Panc1 (cell line): ENCODE data around the gene CNOT6L. TPM values are rescaled to one million over a fixed set of nuclear protein-coding genes. Genes with fewer than 3 reads are reported as not detected.

Source experiments
- ATAC-seq: fragments of 200-7000 bp; cut with Tn5 transposase; 2 replicates; pipeline ENCODE4 v1.9.1; 2020; ENCODE audit warnings: mild to moderate bottlenecking, moderate library complexity
- BruUV-seq: library from RNA; stranded (reverse); fragments of 400-500 nt; replicated peaks from 2 replicates; lab custom pipeline; 2021; lab: Mats Ljungman, UMichigan
- CTCF ChIA-PET: fragments of 300-600 bp; sonication (Branson Sonifier 250); formaldehyde crosslinking; loops from one replicate; lab custom pipeline; 2022; ENCODE audit warnings: antibody characterized with exemption; lab: Charles Lee
- POLR2A ChIA-PET: fragments of 300-600 bp; sonication (Branson Sonifier 250); formaldehyde crosslinking; loops from one replicate; lab custom pipeline; 2022; ENCODE audit warnings: antibody characterized with exemption; lab: Charles Lee
- DNase-seq: peaks from one replicate; pipeline ENCODE4 v3.0.0-alpha.2; 2010; ENCODE audit warnings: low read depth, low spot score
- H3K27ac ChIP-seq: 2 replicates; pipeline ENCODE4 v1.5.1; 2011; ENCODE audit warnings: mild to moderate bottlenecking, low read length, inconsistent platforms
- H3K27me3 ChIP-seq: fragments of 200-500 bp; sonication (Bioruptor generic); 2 replicates; pipeline ENCODE4 v1.6.0; 2014; ENCODE audit warnings: low read length, inconsistent platforms; ENCODE audit not compliant: control insufficient read depth, insufficient read depth
- H3K36me3 ChIP-seq: fragments of 200-500 bp; sonication (Bioruptor generic); 2 replicates; pipeline ENCODE4 v1.5.1; 2014; ENCODE audit warnings: inconsistent platforms, mild to moderate bottlenecking, low read length, moderate library complexity; ENCODE audit not compliant: control insufficient read depth, insufficient read depth
- H3K4me1 ChIP-seq: 2 replicates; pipeline ENCODE4 v1.5.1; 2011; ENCODE audit warnings: inconsistent platforms, mild to moderate bottlenecking, low read length, moderate library complexity; ENCODE audit not compliant: control insufficient read depth, insufficient read depth
- H3K4me3 ChIP-seq, 2 experiments: 2 replicates each; pipeline ENCODE4 v1.5.1; 2011 to 2012; ENCODE audit warnings: low read depth in 2 of 2, low read length in 2 of 2, mild to moderate bottlenecking in 2 of 2, inconsistent platforms in 1 of 2, moderate library complexity in 1 of 2
- H3K9me3 ChIP-seq: fragments of 200-500 bp; sonication (Bioruptor generic); 2 replicates; pipeline ENCODE4 v1.5.1; 2014; ENCODE audit warnings: low read depth, mild to moderate bottlenecking, inconsistent platforms, low read length, moderate library complexity; ENCODE audit not compliant: control insufficient read depth, insufficient read depth
- POLR2AphosphoS5 ChIP-seq: IDR thresholded peaks from 2 replicates; pipeline ENCODE4 v1.6.1; 2012; ENCODE audit warnings: mild to moderate bottlenecking, low read depth, low read length, moderate library complexity
- REST ChIP-seq, 2 experiments: IDR thresholded peaks; 2 replicates each; pipeline ENCODE4 v1.6.1; 2011 to 2012; ENCODE audit warnings: low read depth in 2 of 2, control low read depth in 1 of 2, low read length in 1 of 2, mild to moderate bottlenecking in 1 of 2, moderate library complexity in 1 of 2; ENCODE audit not compliant: insufficient read depth in 1 of 2
- SIN3A ChIP-seq: IDR thresholded peaks from 2 replicates; pipeline ENCODE4 v1.6.1; 2012; ENCODE audit warnings: low read depth, mild to moderate bottlenecking, low read length, moderate library complexity, borderline replicate concordance; ENCODE audit not compliant: insufficient read depth
- TCF7L2 ChIP-seq: IDR thresholded peaks from 2 replicates; pipeline ENCODE4 v1.6.1; 2011; ENCODE audit warnings: mild to moderate bottlenecking, low read depth, low read length, inconsistent platforms
- in situ Hi-C: cut with HindIII; loops from 2 replicates; pipeline ENCODE4 v1.10.0; 2016; ENCODE audit warnings: low sequenced_read_pairs, low pct_unique_long_range_greater_than_20kb
- intact Hi-C: fragments of 100-400 bp; cut with micrococcal nuclease; formaldehyde crosslinking; loops from one replicate; pipeline ENCODE4 v1.10.0; 2022; ENCODE audit not compliant: unreplicated experiment
- total RNA-seq: library from RNA; stranded (reverse); gene quantifications from one replicate; pipeline ENCODE4 v1.2.1, GENCODE V29; 2021; ENCODE audit not compliant: unreplicated experiment
- TF ChIP-seq, protein P1 (sequence below): fragments of 450-650 bp; IDR thresholded peaks from 2 replicates; pipeline ENCODE4 v1.5.1; 2017; ENCODE audit warnings: mild to moderate bottlenecking

Gene CNOT6L
- total RNA-seq, 1 experiment from 2014 or later, result 18.3 TPM

GRCh38 chr4:77862478-77863216, 43.5 kb upstream of the CNOT6L start, which contains the start of gene MRPL1:
Gene MRPL1, plus strand, starts transcription at chr4:77862830. Its CDS starts 19 bp downstream, at chr4:77862849.
- CTCF ChIA-PET, result no interaction called here
- Histone ChIP-seq H3K27me3 (no peaks in the 10 kb centered on the region), H3K36me3 (no peaks in the 10 kb centered on the region; the same call in 1 of the 2 replicates), H3K4me1 (no peaks in the 10 kb centered on the region), H3K4me3 (peak within 1 kb of the TSS; percentile 85 to 88), H3K9me3 (no peaks in the 10 kb centered on the region), H3K27ac (peak within 1 kb of the TSS; percentile 97)
- TF ChIP-seq REST (IDR thresholded peaks at IDR 0.05; ENCODE audit: insufficient read depth in 1 of 2, low read depth in 2 of 2, low read length in 1 of 2) (no peak), POLR2AphosphoS5 (peak; percentile 82), TCF7L2 (peak; percentile 65; the same call in 1 of the 2 replicates), SIN3A (peak; percentile 89; the same call in 1 of the 2 replicates)
- TF ChIP-seq, protein P1, sequence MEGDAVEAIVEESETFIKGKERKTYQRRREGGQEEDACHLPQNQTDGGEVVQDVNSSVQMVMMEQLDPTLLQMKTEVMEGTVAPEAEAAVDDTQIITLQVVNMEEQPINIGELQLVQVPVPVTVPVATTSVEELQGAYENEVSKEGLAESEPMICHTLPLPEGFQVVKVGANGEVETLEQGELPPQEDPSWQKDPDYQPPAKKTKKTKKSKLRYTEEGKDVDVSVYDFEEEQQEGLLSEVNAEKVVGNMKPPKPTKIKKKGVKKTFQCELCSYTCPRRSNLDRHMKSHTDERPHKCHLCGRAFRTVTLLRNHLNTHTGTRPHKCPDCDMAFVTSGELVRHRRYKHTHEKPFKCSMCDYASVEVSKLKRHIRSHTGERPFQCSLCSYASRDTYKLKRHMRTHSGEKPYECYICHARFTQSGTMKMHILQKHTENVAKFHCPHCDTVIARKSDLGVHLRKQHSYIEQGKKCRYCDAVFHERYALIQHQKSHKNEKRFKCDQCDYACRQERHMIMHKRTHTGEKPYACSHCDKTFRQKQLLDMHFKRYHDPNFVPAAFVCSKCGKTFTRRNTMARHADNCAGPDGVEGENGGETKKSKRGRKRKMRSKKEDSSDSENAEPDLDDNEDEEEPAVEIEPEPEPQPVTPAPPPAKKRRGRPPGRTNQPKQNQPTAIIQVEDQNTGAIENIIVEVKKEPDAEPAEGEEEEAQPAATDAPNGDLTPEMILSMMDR, result no peak; the same call in 1 of the 2 replicates
- in situ Hi-C loops (no loop called here), intact Hi-C loops (no loop called here)
- POLR2A ChIA-PET, result no interaction called here
- DNase-seq (peak; percentile 88), ATAC-seq (peak; percentile 96)
- no TSS peak for BruUV-seq

DNA sequence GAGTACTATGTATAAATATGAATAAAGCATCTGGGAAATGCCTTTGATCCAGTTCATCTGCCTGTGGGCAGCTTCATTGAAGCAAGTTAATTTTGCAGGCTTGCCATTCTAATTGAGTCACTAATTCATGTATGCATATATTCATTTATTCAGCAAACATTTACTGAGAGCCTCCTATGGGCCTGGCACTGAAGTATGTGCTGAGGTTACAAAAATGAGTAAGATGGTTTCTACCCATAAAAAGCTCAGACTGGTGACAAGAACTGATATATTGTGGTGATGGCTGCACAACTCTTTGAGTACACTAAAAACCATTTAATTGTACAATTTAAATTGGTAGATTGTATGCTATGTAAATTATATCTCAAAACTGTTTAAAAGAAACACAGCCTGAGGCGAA, 42.3 kb upstream of the CNOT6L start:
- TF ChIP-seq POLR2AphosphoS5 (no peak), REST (IDR thresholded peaks at IDR 0.05; ENCODE audit: insufficient read depth in 1 of 2, low read depth in 2 of 2, low read length in 1 of 2) (no peak), TCF7L2 (no peak), SIN3A (no peak)
- TF ChIP-seq, protein P1, result no peak
- Histone ChIP-seq H3K27me3 (no peaks in the 10 kb centered on the region), H3K4me3 (peak overlapping the region; percentile 85 to 88), H3K36me3 (no peaks in the 10 kb centered on the region; the same call in 1 of the 2 replicates), H3K4me1 (no peaks in the 10 kb centered on the region), H3K27ac (peak overlapping the region; percentile 97), H3K9me3 (no peaks in the 10 kb centered on the region)
- ChIA-PET POLR2A (no interaction called here), CTCF (no interaction called here)
- intact Hi-C loops (no loop called here), in situ Hi-C loops (no loop called here)
- BruUV-seq, result no TSS peak
- DNase-seq, result no peak
- no peak for ATAC-seq
